Activated CD8-positive, alpha-beta T cell treated with anti-CD3 and anti-CD28 coated beads for 36 hours (primary cell): ENCODE results near the gene CCDC85A. TPM values are rescaled to one million over a fixed set of nuclear protein-coding genes. Genes with fewer than 3 reads are reported as not detected.

Source experiments
- ATAC-seq: fragments of 200-7000 bp; cut with Tn5 transposase; one replicate; pipeline ENCODE4 v1.10.0; 2021; ENCODE audit warnings: mild to moderate bottlenecking, moderate library complexity
- CTCF ChIA-PET: fragments of 350-600 bp; sonication (Branson Sonifier 250); formaldehyde crosslinking; loops from one replicate; lab custom pipeline; 2021; ENCODE audit warnings: antibody characterized with exemption; lab: Charles Lee
- POLR2A ChIA-PET: fragments of 350-600 bp; sonication (Branson Sonifier 250); formaldehyde crosslinking; loops from one replicate; lab custom pipeline; 2021; ENCODE audit warnings: antibody characterized with exemption; lab: Charles Lee
- DNase-seq: peaks from one replicate; pipeline ENCODE4 v3.0.0-alpha.2; 2020
- H3K27ac Mint-ChIP-seq: one replicate; pipeline ENCODE4 v1.8.0; 2021; ENCODE audit warnings: mild to moderate bottlenecking, mixed read lengths
- H3K27me3 Mint-ChIP-seq: one replicate; pipeline ENCODE4 v1.8.0; 2021; ENCODE audit warnings: mixed read lengths
- H3K36me3 Mint-ChIP-seq: one replicate; pipeline ENCODE4 v1.8.0; 2021; ENCODE audit warnings: low read depth, mixed read lengths
- H3K4me1 Mint-ChIP-seq: one replicate; pipeline ENCODE4 v1.8.0; 2021; ENCODE audit warnings: low read depth, mixed read lengths
- H3K4me3 Mint-ChIP-seq: one replicate; pipeline ENCODE4 v1.8.0; 2021; ENCODE audit warnings: mild to moderate bottlenecking, moderate library complexity, mixed read lengths
- H3K9me3 Mint-ChIP-seq: one replicate; pipeline ENCODE4 v1.8.0; 2021; ENCODE audit warnings: mixed read lengths
- CTCF ChIP-seq: fragments of 200-600 bp; IDR thresholded peaks from one replicate; pipeline ENCODE4 v1.8.0; 2022; ENCODE audit warnings: antibody characterized with exemption, mild to moderate bottlenecking
- intact Hi-C: fragments of 100-400 bp; cut with micrococcal nuclease; formaldehyde crosslinking; loops from one replicate; pipeline ENCODE4 v1.10.0; 2022
- total RNA-seq, 2 experiments: library from RNA; stranded (reverse); gene quantifications; one replicate each; pipeline ENCODE4 v1.2.3, GENCODE V29; 2021

The CCDC85A gene
- total RNA-seq, 2 experiments from 2014 or later = not detected

- CTCF ChIA-PET = no interaction called here
- Mint-ChIP-seq H3K27ac (no peak overlapping the region), H3K36me3 (no peaks in the 10 kb centered on the region), H3K4me3 (no peak overlapping the region), H3K27me3 (no peaks in the 10 kb centered on the region), H3K9me3 (no peaks in the 10 kb centered on the region), H3K4me1 (no peaks in the 10 kb centered on the region)
- intact Hi-C loops = no loop called here
- DNase-seq = no peak
- ATAC-seq = no peak
- TF ChIP-seq CTCF = no peak
- POLR2A ChIA-PET = no interaction called here
Measured at GRCh38 chr2:56335101-56335500, 151.3 kb downstream of the CCDC85A start.

- ATAC-seq (no peak), DNase-seq (no peak)
- Mint-ChIP-seq H3K27ac (no peak overlapping the region), H3K4me3 (no peak overlapping the region), H3K4me1 (no peaks in the 10 kb centered on the region), H3K36me3 (no peaks in the 10 kb centered on the region), H3K9me3 (no peaks in the 10 kb centered on the region), H3K27me3 (no peaks in the 10 kb centered on the region)
- POLR2A ChIA-PET = no interaction called here
- CTCF ChIA-PET = no interaction called here
- intact Hi-C loops = no loop called here
- TF ChIP-seq CTCF = no peak
Measured at GRCh38 chr2:56337342-56337741, 153.6 kb downstream of the CCDC85A start.

- no peak for DNase-seq
Measured at GRCh38 chr2:56338232-56338631, 154.4 kb downstream of the CCDC85A start.

GRCh38 chr2:56344771-56345170 lies 161.0 kb downstream of the CCDC85A start:
- H3K36me3 Mint-ChIP-seq = no peaks in the 10 kb centered on the region
- H3K4me3 Mint-ChIP-seq = no peak overlapping the region
- intact Hi-C loops = no loop called here
- DNase-seq = no peak
- H3K4me1 Mint-ChIP-seq = no peaks in the 10 kb centered on the region
- CTCF ChIA-PET = no interaction called here
- POLR2A ChIA-PET = no interaction called here
- ATAC-seq = no peak
- no peak for TF ChIP-seq CTCF
- no peak overlapping the region for H3K27ac Mint-ChIP-seq
- no peaks in the 10 kb centered on the region for H3K9me3 Mint-ChIP-seq
- no peaks in the 10 kb centered on the region for H3K27me3 Mint-ChIP-seq

More at GRCh38 chr2:56338232-56338631, 154.4 kb downstream of the CCDC85A start:
- no peaks in the 10 kb centered on the region for H3K4me1 Mint-ChIP-seq
- intact Hi-C loops = no loop called here
- H3K9me3 Mint-ChIP-seq = no peaks in the 10 kb centered on the region
- ChIA-PET CTCF (interaction anchor here (0.6 kb wide), 1 partner anchor 40 kb away, joined by 3 read pairs; no protein-coding TSS in a partner anchor), POLR2A (no interaction called here)
- H3K27me3 Mint-ChIP-seq = no peaks in the 10 kb centered on the region
- H3K36me3 Mint-ChIP-seq = no peaks in the 10 kb centered on the region
- H3K27ac Mint-ChIP-seq = no peak overlapping the region
- ATAC-seq = no peak
- TF ChIP-seq CTCF = no peak
- H3K4me3 Mint-ChIP-seq = no peak overlapping the region

- ATAC-seq = no peak
- Mint-ChIP-seq H3K4me1 (no peaks in the 10 kb centered on the region), H3K27me3 (no peaks in the 10 kb centered on the region), H3K9me3 (no peaks in the 10 kb centered on the region), H3K36me3 (no peaks in the 10 kb centered on the region), H3K27ac (no peak overlapping the region), H3K4me3 (no peak overlapping the region)
- DNase-seq = no peak
- no peak for TF ChIP-seq CTCF
- POLR2A ChIA-PET = no interaction called here
- CTCF ChIA-PET = no interaction called here
- intact Hi-C loops = no loop called here
Measured at GRCh38 chr2:56347881-56348280, 164.1 kb downstream of the CCDC85A start.
